ENCODE results near the gene GMDS. TPM values are rescaled to one million over a fixed set of nuclear protein-coding genes. Genes with fewer than 3 reads are reported as not detected.

GMDS gene
- total and polyA plus RNA-seq, 2 of the 8 experiments (the other 6 are each of a cell fraction or from before 2014, with no cell fraction given): 16.8 to 50.0 TPM

DNA sequence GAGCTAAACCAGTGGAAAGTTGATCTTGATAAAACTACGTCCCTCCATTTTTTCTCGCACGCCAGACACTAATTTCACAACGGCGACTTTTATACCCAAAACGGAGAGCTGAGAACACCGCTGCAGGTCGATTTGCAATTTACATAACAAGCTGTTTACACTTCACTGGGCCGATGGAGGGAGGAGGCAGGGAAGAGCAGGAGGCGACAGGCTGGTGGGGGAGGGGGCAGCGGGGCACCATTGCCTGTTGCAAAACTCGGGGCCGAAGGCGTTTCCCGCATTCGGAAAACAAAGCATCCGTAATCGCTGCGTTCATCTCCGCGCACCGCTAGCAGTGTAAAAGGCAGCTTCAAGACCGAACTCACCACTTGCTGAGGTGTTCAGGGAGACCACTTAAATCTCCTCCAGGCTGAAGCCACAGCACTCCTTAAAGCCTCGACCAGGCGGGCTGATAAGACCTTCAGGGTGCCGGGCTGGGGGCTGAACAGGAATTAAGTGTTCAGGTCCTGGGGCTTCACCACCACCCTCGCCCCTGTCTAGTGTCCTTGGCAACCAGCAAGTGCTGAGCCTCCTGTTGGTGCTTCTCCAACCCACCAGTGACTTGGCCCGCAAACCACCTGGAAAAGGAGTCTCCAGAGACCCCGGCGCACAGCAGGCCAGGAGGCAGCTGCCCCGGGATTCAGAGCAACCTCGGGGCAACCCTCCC lies 637.7 kb downstream of the GMDS start:
- no peak overlapping the region; a peak in 1 of 7 replicates for H3K9ac ChIP-seq (replicated peaks in 1 of 4; ENCODE audit: extremely low read depth in 1 of 4, low read depth in 3 of 4, low read length in 3 of 4)
- peaks cover 9 to 17% of the 10 kb centered on the region in 2 experiments for H4K20me1 ChIP-seq (replicated peaks in 1 of 2; ENCODE audit: control insufficient read depth in 1 of 2, insufficient read depth in 2 of 2, low read length in 2 of 2)
- no peaks in the 10 kb centered on the region; a peak in 1 of 4 replicates for H3K9me3 ChIP-seq (ENCODE audit: insufficient read depth in 2 of 2, low read depth in 1 of 2, low read length in 1 of 2)
- H4K91ac ChIP-seq (replicated peaks; ENCODE audit: insufficient read length, low read length): no peak overlapping the region
- ChIA-PET CTCF (ENCODE audit: partially characterized antibody) (interaction anchor here (0.9 to 4.5 kb wide), 11 partner anchors 8 to 746 kb away, joined by 3 to 37 read pairs (median 4); no protein-coding TSS in a partner anchor), POLR2A (ENCODE audit: partially characterized antibody) (interaction anchor here (0.9 to 3.1 kb wide), 6 partner anchors 10 to 746 kb away, joined by 3 to 18 read pairs (median 4); no protein-coding TSS in a partner anchor)
- no peak overlapping the region for H3K23ac ChIP-seq (ENCODE audit: insufficient read length)
- no peak overlapping the region for H3K4ac ChIP-seq (replicated peaks; ENCODE audit: insufficient read length, low read depth, low read length)
- FAIRE-seq (peak; percentile 24), DNase-seq (ENCODE audit: low read depth in 1 of 2, low spot score in 2 of 2) (peak; percentile 75 to 82)
- no peak overlapping the region for H4K8ac ChIP-seq (ENCODE audit: extremely low read depth, insufficient read depth, low read length)
- no peak overlapping the region for H4K5ac ChIP-seq (ENCODE audit: insufficient read length, low read depth, low read length)
- no peaks in the 10 kb centered on the region for H3K79me1 ChIP-seq (ENCODE audit: low read depth, low read length)
- no peak overlapping the region for H3K27ac ChIP-seq (ENCODE audit: low read depth, low read length)
- H3K18ac ChIP-seq (ENCODE audit: extremely low read depth, low read length): peak overlapping the region; percentile 88
- no peak overlapping the region for H2BK120ac ChIP-seq (replicated peaks; ENCODE audit: low read depth, low read length)
- no peaks in the 10 kb centered on the region for H3K79me2 ChIP-seq (ENCODE audit: control insufficient read depth in 1 of 2, insufficient read depth in 2 of 2, low read length in 2 of 2)
- no peak overlapping the region for H3K56ac ChIP-seq (replicated peaks; ENCODE audit: insufficient read length, low read depth, low read length)
- peaks cover 14 to 51% (median 23%) of the 10 kb centered on the region in 4 experiments for H3K4me1 ChIP-seq (replicated peaks in 1 of 4; ENCODE audit: control insufficient read depth in 3 of 4, insufficient read depth in 4 of 4, low read length in 3 of 4)
- H2BK20ac ChIP-seq (ENCODE audit: low read length): peak overlapping the region; percentile 75
- no peak overlapping the region for H2AFZ ChIP-seq (ENCODE audit: low read length)
- peak overlapping the region; percentile 81 to 93 for H3K4me2 ChIP-seq (ENCODE audit: insufficient read depth in 1 of 2, low read depth in 2 of 2, low read length in 2 of 2)
- H2BK15ac ChIP-seq (ENCODE audit: low read length): no peak overlapping the region
- peaks cover 0 to 21% (median 0%) of the 10 kb centered on the region in 4 experiments; a peak in 1 of 8 replicates for H3K36me3 ChIP-seq (ENCODE audit: control insufficient read depth in 2 of 4, insufficient read depth in 4 of 4, low read length in 3 of 4)
- H2BK5ac ChIP-seq (ENCODE audit: low read depth, low read length): no peak overlapping the region; the same call in 1 of the 2 replicates
- no peak overlapping the region for H3K14ac ChIP-seq (ENCODE audit: insufficient read length)
- H3K4me3 ChIP-seq (ENCODE audit: extremely low read depth in 1 of 4, insufficient read depth in 2 of 4, low read depth in 3 of 4, low read length in 4 of 4): peak overlapping the region; percentile 19 to 59 (median 28); a peak in 6 of 8 replicates
- no peak overlapping the region for H2AK5ac ChIP-seq (ENCODE audit: low read depth, low read length)
- H3K27me3 ChIP-seq (replicated peaks in 1 of 4; ENCODE audit: control insufficient read depth in 3 of 4, extremely low read depth in 1 of 4, insufficient read depth in 3 of 4, low read length in 3 of 4): peaks cover 70 to 100% (median 90%) of the 10 kb centered on the region in 4 experiments
- H3K23me2 ChIP-seq (ENCODE audit: low read depth, low read length): peaks cover 24% of the 10 kb centered on the region; the same call in 1 of the 2 replicates
- peak overlapping the region; percentile 91 for H2BK12ac ChIP-seq (ENCODE audit: low read depth, low read length)
- WGBS, 2 experiments (ENCODE audit: extremely low coverage in 1 of 2, insufficient coverage in 1 of 2, insufficient read length in 1 of 2, insufficient replicate concordance in 2 of 2, low coverage in 1 of 2, low lambda C conversion rate in 2 of 2, missing lambda C conversion rate in 1 of 2): 1% methylated on average over 32 of the region's 32 CpGs; no CpG with 5 or more reads in 1 of the 2 experiments
- no peak for TF ChIP-seq SUZ12 (IDR thresholded peaks at IDR 0.05; ENCODE audit: low read length)
- TF ChIP-seq NANOG (IDR thresholded peaks at IDR 0.05; ENCODE audit: insufficient read depth, low read depth, low read length, poor library complexity, severe bottlenecking): peak; percentile 74
- no peak for TF ChIP-seq SP2 (IDR thresholded peaks at IDR 0.05; ENCODE audit: low read length)
- no peak for TF ChIP-seq TAF7 (optimal IDR thresholded peaks at IDR 0.05; ENCODE audit: borderline replicate concordance, low read depth, low read length)
- TF ChIP-seq CREB1 (IDR thresholded peaks at IDR 0.05): no peak
- TF ChIP-seq GTF2F1 (IDR thresholded peaks at IDR 0.05; ENCODE audit: borderline replicate concordance, low read depth, low read length): no peak
- no peak for TF ChIP-seq HDAC6 (IDR thresholded peaks at IDR 0.05; ENCODE audit: low read depth, low read length)
- peak in 1 of 2 experiments; percentile 56; a peak in 1 of 3 replicates for TF ChIP-seq EP300 (IDR thresholded peaks at IDR 0.05; ENCODE audit: borderline replicate concordance in 1 of 2, low read depth in 2 of 2, low read length in 2 of 2)
- no peak for TF ChIP-seq JUND (IDR thresholded peaks at IDR 0.05; ENCODE audit: low read length)
- no peak for TF ChIP-seq BACH1 (IDR thresholded peaks at IDR 0.05; ENCODE audit: low read length)
- TF ChIP-seq SIX5 (IDR thresholded peaks at IDR 0.05; ENCODE audit: low read depth, low read length): no peak
- TF ChIP-seq RNF2 (IDR thresholded peaks at IDR 0.05; ENCODE audit: borderline replicate concordance, low read depth, low read length, missing control alignments, poor library complexity, severe bottlenecking): no peak
